HEK293 (cell line): ENCODE results near the gene PHF10.
A peak's percentile ranks its signal among the peaks of the same experiment; 100 is the strongest.
"Not testable (repeated sequence)": the region's sequence is repeated elsewhere in the genome, so short reads cannot be mapped to it uniquely, and the experiment has no call there.

Experiments
- CTCF ChIA-PET: fragments of 350-600 bp; formaldehyde crosslinking; extraction: SDS; loops from one replicate; lab custom pipeline; 2021; ENCODE audit warnings: antibody characterized with exemption; lab: Yijun Ruan, JAX
- POLR2A ChIA-PET: fragments of 300-600 bp; formaldehyde crosslinking; extraction: SDS; loops from one replicate; lab custom pipeline; 2020; ENCODE audit warnings: antibody characterized with exemption, inconsistent platforms; lab: Yijun Ruan, JAX
- H3K27ac ChIP-seq: fragments of 200-500 bp; sonication (Bioruptor generic); 2 replicates; pipeline ENCODE4 v1.5.1; 2014; ENCODE audit warnings: low read depth, low read length, control low read depth, inconsistent platforms; ENCODE audit errors: extremely low read depth
- H3K36me3 ChIP-seq, 2 experiments: fragments of 200-500 bp in 1 of 2; sonication (Bioruptor generic) in 1 of 2; 1 replicate in 1 of 2; 2 replicates in 1 of 2; pipeline ENCODE4 v1.5.1; 2014 to 2017; ENCODE audit warnings: inconsistent platforms in 2 of 2, low read length in 2 of 2; ENCODE audit not compliant: control insufficient read depth in 2 of 2, insufficient read depth in 1 of 2
- H3K4me1 ChIP-seq: fragments of 200-500 bp; sonication (Bioruptor generic); 2 replicates; pipeline ENCODE4 v1.5.1; 2014; ENCODE audit warnings: mild to moderate bottlenecking, low read length, inconsistent platforms; ENCODE audit not compliant: control insufficient read depth, insufficient read depth
- H3K4me3 ChIP-seq: 2 replicates; pipeline ENCODE4 v1.5.1; 2011; ENCODE audit warnings: low read depth, mild to moderate bottlenecking, control low read depth, low read length, moderate library complexity
- H3K9me3 ChIP-seq: fragments of 200-500 bp; sonication (Bioruptor generic); 2 replicates; pipeline ENCODE4 v1.5.1; 2014; ENCODE audit warnings: low read depth, low read length, inconsistent platforms; ENCODE audit not compliant: control insufficient read depth, insufficient read depth
- HOXA7 ChIP-seq: sonication (generic); formaldehyde crosslinking; IDR thresholded peaks from 2 replicates; pipeline ENCODE4 v1.8.1; 2022; ENCODE audit warnings: missing genetic modification reagents, borderline replicate concordance
- MZF1 ChIP-seq: fragments of 450-650 bp; formaldehyde crosslinking; IDR thresholded peaks from 2 replicates; pipeline ENCODE4 v1.5.1; 2017; ENCODE audit warnings: missing biosample characterization, missing genetic modification characterization, borderline replicate concordance
- OSR2 ChIP-seq: fragments of 450-650 bp; formaldehyde crosslinking; IDR thresholded peaks from 2 replicates; pipeline ENCODE4 v1.5.1; 2016; ENCODE audit warnings: missing biosample characterization, missing genetic modification characterization
- PRDM1 ChIP-seq: fragments of 450-650 bp; formaldehyde crosslinking; IDR thresholded peaks from 2 replicates; pipeline ENCODE4; 2016; ENCODE audit warnings: missing biosample characterization, missing genetic modification characterization
- RBAK ChIP-seq: fragments of 450-650 bp; formaldehyde crosslinking; IDR thresholded peaks from 2 replicates; pipeline ENCODE4 v1.5.1; 2016; ENCODE audit warnings: missing biosample characterization, missing genetic modification characterization
- ZBTB48 ChIP-seq: fragments of 450-650 bp; formaldehyde crosslinking; IDR thresholded peaks from 2 replicates; pipeline ENCODE4 v1.5.1; 2016; ENCODE audit warnings: missing biosample characterization, missing genetic modification characterization
- ZFP3 ChIP-seq: fragments of 450-650 bp; formaldehyde crosslinking; IDR thresholded peaks from 2 replicates; pipeline ENCODE4 v1.5.1; 2016; ENCODE audit warnings: low read depth, missing biosample characterization, missing genetic modification characterization
- ZFP37 ChIP-seq: fragments of 450-650 bp; formaldehyde crosslinking; IDR thresholded peaks from 2 replicates; pipeline ENCODE4 v1.5.1; 2016; ENCODE audit warnings: missing biosample characterization, missing genetic modification characterization
- ZIC2 ChIP-seq: fragments of 450-650 bp; formaldehyde crosslinking; IDR thresholded peaks from 2 replicates; pipeline ENCODE4 v1.5.1; 2016; ENCODE audit warnings: missing biosample characterization, missing genetic modification characterization
- ZNF16 ChIP-seq: fragments of 450-650 bp; formaldehyde crosslinking; IDR thresholded peaks from 2 replicates; pipeline ENCODE4 v1.5.1; 2016; ENCODE audit warnings: low read depth, missing biosample characterization, missing genetic modification characterization
- ZNF202 ChIP-seq: fragments of 450-650 bp; formaldehyde crosslinking; IDR thresholded peaks from 2 replicates; pipeline ENCODE4 v1.5.1; 2016; ENCODE audit warnings: missing biosample characterization, missing genetic modification characterization, borderline replicate concordance
- ZNF214 ChIP-seq: fragments of 450-650 bp; formaldehyde crosslinking; IDR thresholded peaks from 2 replicates; pipeline ENCODE4 v1.5.1; 2017; ENCODE audit warnings: missing biosample characterization, mild to moderate bottlenecking, missing genetic modification characterization, borderline replicate concordance
- ZNF521 ChIP-seq: fragments of 450-650 bp; formaldehyde crosslinking; IDR thresholded peaks from 2 replicates; pipeline ENCODE4 v1.5.1; 2017; ENCODE audit warnings: missing biosample characterization, mild to moderate bottlenecking, missing genetic modification characterization
- ZNF548 ChIP-seq: fragments of 450-650 bp; formaldehyde crosslinking; IDR thresholded peaks from 2 replicates; pipeline ENCODE4 v1.5.1; 2016; ENCODE audit warnings: missing biosample characterization, missing genetic modification characterization
- ZNF654 ChIP-seq: fragments of 450-650 bp; formaldehyde crosslinking; IDR thresholded peaks from 2 replicates; pipeline ENCODE4 v1.5.1; 2016; ENCODE audit warnings: low read depth, missing biosample characterization, missing genetic modification characterization
- ZNF768 ChIP-seq: fragments of 450-650 bp; formaldehyde crosslinking; IDR thresholded peaks from 2 replicates; pipeline ENCODE4 v1.5.1; 2018; ENCODE audit warnings: missing biosample characterization, mild to moderate bottlenecking, missing genetic modification characterization
- TF ChIP-seq, protein P1 (sequence below): fragments of 450-650 bp; formaldehyde crosslinking; IDR thresholded peaks from 2 replicates; pipeline ENCODE4 v1.5.1; 2017; ENCODE audit warnings: missing biosample characterization, missing genetic modification characterization

The PHF10 gene

DNA sequence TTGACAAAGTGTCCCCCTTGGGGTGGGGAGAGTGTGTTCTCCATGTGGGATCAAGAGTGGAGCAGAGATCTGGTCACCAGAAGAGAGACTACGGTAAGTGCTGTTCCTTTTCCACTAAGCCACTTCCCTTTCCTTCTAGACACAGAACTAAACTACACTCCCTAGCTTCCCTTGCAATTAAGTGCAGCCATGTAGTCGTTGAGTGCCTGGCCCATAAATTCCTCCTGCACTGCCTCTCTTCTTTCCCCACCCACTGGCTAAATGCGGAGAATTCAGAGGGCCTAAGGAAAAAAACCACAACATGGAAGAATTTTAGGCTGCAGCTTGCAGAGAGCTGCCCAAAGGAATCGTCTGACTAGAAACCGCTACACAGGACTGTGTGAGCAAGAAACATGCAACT is 24.0 kb downstream of the PHF10 start:
- POLR2A ChIA-PET = no interaction called here
- CTCF ChIA-PET = interaction anchor here (0.6 to 1.4 kb wide), 3 partner anchors 28 to 1331 kb away, joined by 3 to 5 read pairs (median 3); no protein-coding TSS in a partner anchor
- no peaks in the 10 kb centered on the region for H3K9me3 ChIP-seq
- no peak overlapping the region for H3K4me3 ChIP-seq
- H3K4me1 ChIP-seq = peaks cover 9% of the 10 kb centered on the region; the same call in 1 of the 2 replicates
- peaks cover 0 to 59% of the 10 kb centered on the region in 2 experiments; a peak in 1 of 3 replicates for H3K36me3 ChIP-seq
- TF ChIP-seq ZNF202 (tag by site-specific recombination) = no peak
- 0 out of 2 replicates have a peak, but pooled peaks have one; percentile 21 for TF ChIP-seq PRDM1 (tag by site-specific recombination)
- no peak for TF ChIP-seq HOXA7 (CRISPR knock-in tag)
- TF ChIP-seq ZNF16 (tag by site-specific recombination) = no peak
- peak; percentile 90 for TF ChIP-seq ZBTB48 (tag by site-specific recombination)
- TF ChIP-seq, protein P1, sequence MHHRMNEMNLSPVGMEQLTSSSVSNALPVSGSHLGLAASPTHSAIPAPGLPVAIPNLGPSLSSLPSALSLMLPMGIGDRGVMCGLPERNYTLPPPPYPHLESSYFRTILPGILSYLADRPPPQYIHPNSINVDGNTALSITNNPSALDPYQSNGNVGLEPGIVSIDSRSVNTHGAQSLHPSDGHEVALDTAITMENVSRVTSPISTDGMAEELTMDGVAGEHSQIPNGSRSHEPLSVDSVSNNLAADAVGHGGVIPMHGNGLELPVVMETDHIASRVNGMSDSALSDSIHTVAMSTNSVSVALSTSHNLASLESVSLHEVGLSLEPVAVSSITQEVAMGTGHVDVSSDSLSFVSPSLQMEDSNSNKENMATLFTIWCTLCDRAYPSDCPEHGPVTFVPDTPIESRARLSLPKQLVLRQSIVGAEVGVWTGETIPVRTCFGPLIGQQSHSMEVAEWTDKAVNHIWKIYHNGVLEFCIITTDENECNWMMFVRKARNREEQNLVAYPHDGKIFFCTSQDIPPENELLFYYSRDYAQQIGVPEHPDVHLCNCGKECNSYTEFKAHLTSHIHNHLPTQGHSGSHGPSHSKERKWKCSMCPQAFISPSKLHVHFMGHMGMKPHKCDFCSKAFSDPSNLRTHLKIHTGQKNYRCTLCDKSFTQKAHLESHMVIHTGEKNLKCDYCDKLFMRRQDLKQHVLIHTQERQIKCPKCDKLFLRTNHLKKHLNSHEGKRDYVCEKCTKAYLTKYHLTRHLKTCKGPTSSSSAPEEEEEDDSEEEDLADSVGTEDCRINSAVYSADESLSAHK (tag by site-specific recombination) = peak; percentile 84
- TF ChIP-seq ZFP37 (tag by site-specific recombination) = no peak
- H3K27ac ChIP-seq = no peak overlapping the region

DNA sequence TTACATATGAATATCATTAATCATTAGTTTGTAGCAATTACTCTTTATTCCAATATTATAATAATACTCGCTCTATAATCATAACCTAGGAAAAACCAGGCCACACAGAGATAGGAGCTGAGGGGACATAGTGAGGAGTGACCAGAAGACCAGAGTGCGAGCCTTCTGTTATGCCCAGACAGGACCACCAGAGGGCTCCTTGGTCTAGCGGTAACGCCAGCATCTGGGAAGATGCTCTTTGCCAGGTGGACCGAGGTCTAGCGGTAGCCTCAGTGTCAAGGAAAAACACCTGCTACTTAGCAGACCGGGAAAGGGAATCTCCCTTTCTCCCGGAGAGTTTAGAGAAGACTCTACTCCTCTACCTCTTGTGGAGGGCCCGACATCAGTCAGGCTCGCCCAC is 27.2 kb downstream of the PHF10 start:
- CTCF ChIA-PET = interaction anchor here (0.7 kb wide), 1 partner anchor 303 kb away, joined by 3 read pairs; no protein-coding TSS in a partner anchor
- H3K4me3 ChIP-seq, POLR2A ChIA-PET, H3K4me1 ChIP-seq, H3K9me3 ChIP-seq, H3K27ac ChIP-seq: not testable (repeated sequence)
- peaks cover 0 to 47% of the 10 kb centered on the region in 2 experiments; a peak in 2 of 3 replicates for H3K36me3 ChIP-seq

DNA sequence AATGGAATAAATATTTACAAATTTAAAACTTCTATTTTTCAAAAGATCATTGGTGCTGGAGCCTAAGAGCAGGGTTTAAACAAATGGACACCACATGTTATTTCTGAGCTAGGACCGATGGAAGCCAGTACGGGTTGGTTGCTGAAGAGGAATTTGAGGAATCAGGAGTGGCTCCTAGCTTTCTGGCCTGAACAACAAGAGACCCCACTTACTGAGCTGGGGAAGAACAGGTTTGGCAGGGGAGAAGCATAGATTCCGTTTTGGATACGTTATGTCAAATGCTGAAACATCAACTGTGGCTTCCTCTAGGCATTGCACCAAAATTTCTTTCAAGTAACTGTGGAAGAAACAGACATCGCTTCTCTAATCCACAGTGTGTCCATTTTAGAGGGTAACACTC is 29.2 kb downstream of the PHF10 start:
- ChIA-PET POLR2A (no interaction called here), CTCF (no interaction called here)
- no peak overlapping the region for H3K27ac ChIP-seq
- H3K9me3 ChIP-seq = no peaks in the 10 kb centered on the region
- TF ChIP-seq ZNF521 (no peak), ZNF654 (tag by site-specific recombination) (no peak), OSR2 (tag by site-specific recombination) (no peak), RBAK (tag by site-specific recombination) (no peak), ZFP3 (no peak), ZNF768 (tag by site-specific recombination) (no peak), ZNF214 (tag by site-specific recombination) (no peak)
- no peaks in the 10 kb centered on the region for H3K4me1 ChIP-seq
- no peak overlapping the region for H3K4me3 ChIP-seq
- peaks cover 0 to 54% of the 10 kb centered on the region in 2 experiments; a peak in 2 of 3 replicates for H3K36me3 ChIP-seq

DNA sequence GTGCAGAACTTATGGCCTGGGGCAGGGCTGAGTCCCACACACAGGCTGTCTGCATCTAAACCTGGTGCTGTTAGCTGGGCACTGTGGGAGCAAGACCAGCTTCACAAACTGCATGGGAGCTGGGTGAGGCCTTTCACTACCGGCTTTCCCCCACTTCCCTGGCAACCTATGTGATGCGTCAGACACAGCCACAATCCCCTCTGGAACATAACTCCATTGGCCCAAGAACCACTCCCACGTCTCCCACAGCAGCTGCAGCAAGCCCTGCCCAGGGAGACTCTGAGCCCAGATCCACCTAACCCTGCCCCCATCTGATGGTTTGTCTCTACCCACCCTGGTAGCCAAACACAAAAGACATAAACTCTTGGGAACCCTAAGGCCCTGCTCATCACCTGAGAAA is 31.8 kb downstream of the PHF10 start:
- peaks cover 0 to 55% of the 10 kb centered on the region in 2 experiments for H3K36me3 ChIP-seq
- H3K4me3 ChIP-seq = no peak overlapping the region
- no peaks in the 10 kb centered on the region for H3K9me3 ChIP-seq
- no peaks in the 10 kb centered on the region for H3K4me1 ChIP-seq
- no peak overlapping the region for H3K27ac ChIP-seq
- ChIA-PET POLR2A (interaction anchor here (1.3 kb wide), 1 partner anchor 9 kb away, joined by 4 read pairs; the partner anchor contains the start of genes C6orf120 and WDR27), CTCF (interaction anchor here (0.6 kb wide), 1 partner anchor 366 kb away, joined by 4 read pairs; no protein-coding TSS in a partner anchor)
- TF ChIP-seq ZNF548 (tag by site-specific recombination) (no peak), MZF1 (tag by site-specific recombination) (no peak), ZIC2 (tag by site-specific recombination) (no peak)
